GM19023 (cell line): Measurements from ENCODE around the gene CA10.

ENCODE experiments used
- ATAC-seq: cut with Tn5 transposase; IDR thresholded peaks from one replicate; pipeline ENCODE4 v1.9.1; 2021; ENCODE audit warnings: mild to moderate bottlenecking, moderate library complexity; ENCODE audit not compliant: unreplicated experiment

Gene CA10

GRCh38 chr17:52147872-52148271, 10.6 kb downstream of the CA10 start:
- ATAC-seq = no peak

- ATAC-seq = no peak
These were observed 11.1 kb downstream of the CA10 start for GRCh38 chr17:52147431-52147830.

GRCh38 chr17:52145476-52145875, 13.0 kb downstream of the CA10 start:
- no peak for ATAC-seq

GRCh38 chr17:52143542-52143941, 15.0 kb downstream of the CA10 start:
- no peak for ATAC-seq

GRCh38 chr17:52140601-52141000, 17.9 kb downstream of the CA10 start:
- no peak for ATAC-seq

- ATAC-seq = no peak
These were observed 19.8 kb downstream of the CA10 start for GRCh38 chr17:52138752-52139151.

GRCh38 chr17:52138350-52138749, 20.2 kb downstream of the CA10 start:
- ATAC-seq = no peak

GRCh38 chr17:52136166-52136565, 22.3 kb downstream of the CA10 start:
- no peak for ATAC-seq

- no peak for ATAC-seq
These were observed 23.9 kb downstream of the CA10 start for GRCh38 chr17:52134641-52135040.

- no peak for ATAC-seq
These were observed 29.8 kb downstream of the CA10 start for GRCh38 chr17:52128721-52129120.

- ATAC-seq = no peak
These were observed 33.5 kb downstream of the CA10 start for GRCh38 chr17:52124993-52125392.

GRCh38 chr17:52124561-52124960, 34.0 kb downstream of the CA10 start:
- no peak for ATAC-seq

GRCh38 chr17:52120465-52120864, 38.0 kb downstream of the CA10 start:
- ATAC-seq = no peak

GRCh38 chr17:52110923-52111581, 47.5 kb downstream of the CA10 start:
- ATAC-seq = no peak

GRCh38 chr17:52106638-52107261, 51.8 kb downstream of the CA10 start:
- ATAC-seq = no peak

- ATAC-seq = no peak
These were observed 52.4 kb downstream of the CA10 start for GRCh38 chr17:52106072-52106471.

GRCh38 chr17:52105591-52105990, 52.9 kb downstream of the CA10 start:
- ATAC-seq = no peak

GRCh38 chr17:52096056-52096455, 62.5 kb downstream of the CA10 start:
- ATAC-seq = no peak

- no peak for ATAC-seq
These were observed 74.3 kb downstream of the CA10 start for GRCh38 chr17:52084176-52084575.

GRCh38 chr17:52079496-52079895, 79.0 kb downstream of the CA10 start:
- no peak for ATAC-seq

- ATAC-seq = no peak
These were observed 86.8 kb downstream of the CA10 start for GRCh38 chr17:52071712-52072111.

- no peak for ATAC-seq
These were observed 93.7 kb downstream of the CA10 start for GRCh38 chr17:52064791-52065211.

GRCh38 chr17:52049496-52049895, 109.0 kb downstream of the CA10 start:
- no peak for ATAC-seq
